Neural cell (in vitro differentiated cells): Measurements from ENCODE around the gene TSSC4. TPM values are rescaled to one million over a fixed set of nuclear protein-coding genes. Genes with fewer than 3 reads are reported as not detected.

ENCODE experiments used
- H2AFZ ChIP-seq: fragments of 200-600, 300-800 bp; sonication (generic), shearing (Covaris generic); 2 replicates; pipeline ENCODE4 v1.6.0; 2014; ENCODE audit warnings: low read depth, mild to moderate bottlenecking, antibody characterized with exemption, low read length, moderate library complexity
- H3F3A ChIP-seq: fragments of 200-600 bp; shearing (Covaris generic); 2 replicates; pipeline ENCODE4 v1.6.1; 2016; ENCODE audit warnings: mild to moderate bottlenecking, moderate library complexity, mixed read lengths, antibody characterized with exemption, low read length; ENCODE audit not compliant: insufficient read depth, poor library complexity, severe bottlenecking
- H3K27ac ChIP-seq: fragments of 200-600, 300-800 bp; sonication (generic), shearing (Covaris generic); 2 replicates; pipeline ENCODE4 v1.5.1; 2014; ENCODE audit warnings: mild to moderate bottlenecking, low read length, moderate library complexity
- H3K27me3 ChIP-seq: fragments of 300-800, 200-600 bp; sonication (generic), shearing (Covaris generic); 2 replicates; pipeline ENCODE4 v1.6.0; 2014; ENCODE audit warnings: mild to moderate bottlenecking, low read depth, low read length, moderate library complexity; ENCODE audit not compliant: insufficient read depth
- H3K36me3 ChIP-seq: fragments of 300-800, 200-600 bp; sonication (generic), shearing (Covaris generic); 2 replicates; pipeline ENCODE4 v1.5.1; 2014; ENCODE audit warnings: mild to moderate bottlenecking, antibody characterized with exemption, low read length, moderate library complexity; ENCODE audit not compliant: insufficient read depth
- H3K4me2 ChIP-seq: fragments of 300-800, 200-600 bp; sonication (generic), shearing (Covaris generic); 2 replicates; pipeline ENCODE4 v1.6.0; 2014; ENCODE audit warnings: mild to moderate bottlenecking, low read length
- H3K4me3 ChIP-seq: fragments of 300-800, 200-600 bp; sonication (generic), shearing (Covaris generic); 2 replicates; pipeline ENCODE4 v1.5.1; 2014; ENCODE audit warnings: mild to moderate bottlenecking, low read length, moderate library complexity
- H3K79me2 ChIP-seq: fragments of 200-600 bp; shearing (Covaris generic); replicated peaks from 2 replicates; pipeline ENCODE4 v1.6.0; 2014; ENCODE audit warnings: mild to moderate bottlenecking, low read length, moderate library complexity; ENCODE audit not compliant: insufficient read depth
- H3K9ac ChIP-seq: fragments of 300-800, 200-600 bp; sonication (generic), shearing (Covaris generic); 2 replicates; pipeline ENCODE4 v1.6.1; 2016; ENCODE audit warnings: mild to moderate bottlenecking, low read length, mixed read lengths
- H3K9me2 ChIP-seq: fragments of 200-600 bp; shearing (Covaris generic); 2 replicates; pipeline ENCODE4 v1.6.1; 2016; ENCODE audit warnings: mild to moderate bottlenecking, low read length, mixed read lengths; ENCODE audit not compliant: insufficient read depth
- H3K9me3 ChIP-seq: fragments of 200-600, 300-800 bp; sonication (generic), shearing (Covaris generic); 2 replicates; pipeline ENCODE4 v1.6.1; 2016; ENCODE audit warnings: mild to moderate bottlenecking, mixed run types, low read length, moderate library complexity, mixed read lengths
- H4K20me1 ChIP-seq: fragments of 200-600 bp; shearing (Covaris generic); 2 replicates; pipeline ENCODE4 v1.6.1; 2016; ENCODE audit warnings: mild to moderate bottlenecking, mixed run types; ENCODE audit not compliant: insufficient read depth
- EP300 ChIP-seq: fragments of 450-650 bp; conservative IDR thresholded peaks from 2 replicates; pipeline ENCODE4 v1.6.1; 2014; ENCODE audit warnings: antibody characterized with exemption, mild to moderate bottlenecking, moderate library complexity; ENCODE audit not compliant: poor library complexity, severe bottlenecking
- EZH2 ChIP-seq: fragments of 200-600, 300-800 bp; shearing (Covaris generic), sonication (generic); IDR thresholded peaks from 2 replicates; pipeline ENCODE4 v1.6.1; 2014; ENCODE audit warnings: antibody characterized with exemption, low read length, borderline replicate concordance, mild to moderate bottlenecking; ENCODE audit not compliant: insufficient read depth, poor library complexity, severe bottlenecking
- MXI1 ChIP-seq: fragments of 450-650 bp; conservative IDR thresholded peaks from 2 replicates; pipeline ENCODE4 v1.6.1; 2014; ENCODE audit warnings: antibody characterized with exemption, mild to moderate bottlenecking; ENCODE audit not compliant: poor library complexity, severe bottlenecking
- POLR2AphosphoS5 ChIP-seq: IDR thresholded peaks from 2 replicates; pipeline ENCODE4 v1.6.1; 2012
- RAD21 ChIP-seq: fragments of 450-650 bp; conservative IDR thresholded peaks from 2 replicates; pipeline ENCODE4 v1.6.1; 2014; ENCODE audit warnings: antibody characterized with exemption, mild to moderate bottlenecking, moderate library complexity
- SMC3 ChIP-seq: fragments of 450-650 bp; conservative IDR thresholded peaks from 2 replicates; pipeline ENCODE4 v1.6.1; 2014; ENCODE audit warnings: antibody characterized with exemption, mild to moderate bottlenecking, moderate library complexity; ENCODE audit not compliant: poor library complexity
- TAF1 ChIP-seq: IDR thresholded peaks from 2 replicates; pipeline ENCODE4 v1.6.1; 2012; ENCODE audit warnings: low read depth
- polyA plus RNA-seq: library from polyadenylated mRNA; depleted of rRNA; stranded (reverse); fragments of >200 nt; gene quantifications from 2 replicates; pipeline ENCODE4 v1.2.3, GENCODE V29; 2014
- TF ChIP-seq, protein P1 (sequence below): fragments of 450-650 bp; IDR thresholded peaks from 2 replicates; pipeline ENCODE4 v1.5.1; 2014; ENCODE audit warnings: antibody characterized with exemption, mild to moderate bottlenecking, moderate library complexity; ENCODE audit not compliant: poor library complexity, severe bottlenecking
- TF ChIP-seq, protein P2 (sequence below): IDR thresholded peaks from 2 replicates; pipeline ENCODE4 v1.6.1; 2012; ENCODE audit warnings: borderline replicate concordance

TSSC4 gene
- polyA plus RNA-seq, 1 donor from 2014 or later = 54.3 TPM

DNA sequence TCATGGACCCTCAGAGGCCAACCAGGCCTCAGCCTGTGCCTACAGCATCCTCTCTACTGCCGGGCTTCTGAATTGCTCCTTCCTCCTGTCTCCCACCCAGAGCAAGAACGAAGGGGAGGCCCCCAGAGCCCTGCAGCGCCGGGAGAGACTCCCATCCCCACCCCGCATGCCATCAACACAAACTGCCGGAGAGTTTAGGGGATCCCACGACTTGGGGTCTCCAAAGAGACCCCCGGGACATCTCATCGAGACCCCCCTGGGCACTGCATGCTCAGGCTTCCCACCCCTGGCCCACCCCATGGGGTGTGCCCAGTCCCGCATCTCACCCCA is 31.7 kb upstream of the TSSC4 start:
- TF ChIP-seq POLR2AphosphoS5 = no peak
- TF ChIP-seq MXI1 = no peak
- TF ChIP-seq, protein P1, sequence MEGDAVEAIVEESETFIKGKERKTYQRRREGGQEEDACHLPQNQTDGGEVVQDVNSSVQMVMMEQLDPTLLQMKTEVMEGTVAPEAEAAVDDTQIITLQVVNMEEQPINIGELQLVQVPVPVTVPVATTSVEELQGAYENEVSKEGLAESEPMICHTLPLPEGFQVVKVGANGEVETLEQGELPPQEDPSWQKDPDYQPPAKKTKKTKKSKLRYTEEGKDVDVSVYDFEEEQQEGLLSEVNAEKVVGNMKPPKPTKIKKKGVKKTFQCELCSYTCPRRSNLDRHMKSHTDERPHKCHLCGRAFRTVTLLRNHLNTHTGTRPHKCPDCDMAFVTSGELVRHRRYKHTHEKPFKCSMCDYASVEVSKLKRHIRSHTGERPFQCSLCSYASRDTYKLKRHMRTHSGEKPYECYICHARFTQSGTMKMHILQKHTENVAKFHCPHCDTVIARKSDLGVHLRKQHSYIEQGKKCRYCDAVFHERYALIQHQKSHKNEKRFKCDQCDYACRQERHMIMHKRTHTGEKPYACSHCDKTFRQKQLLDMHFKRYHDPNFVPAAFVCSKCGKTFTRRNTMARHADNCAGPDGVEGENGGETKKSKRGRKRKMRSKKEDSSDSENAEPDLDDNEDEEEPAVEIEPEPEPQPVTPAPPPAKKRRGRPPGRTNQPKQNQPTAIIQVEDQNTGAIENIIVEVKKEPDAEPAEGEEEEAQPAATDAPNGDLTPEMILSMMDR = no peak
- no peak for TF ChIP-seq EZH2
- TF ChIP-seq, protein P2, sequence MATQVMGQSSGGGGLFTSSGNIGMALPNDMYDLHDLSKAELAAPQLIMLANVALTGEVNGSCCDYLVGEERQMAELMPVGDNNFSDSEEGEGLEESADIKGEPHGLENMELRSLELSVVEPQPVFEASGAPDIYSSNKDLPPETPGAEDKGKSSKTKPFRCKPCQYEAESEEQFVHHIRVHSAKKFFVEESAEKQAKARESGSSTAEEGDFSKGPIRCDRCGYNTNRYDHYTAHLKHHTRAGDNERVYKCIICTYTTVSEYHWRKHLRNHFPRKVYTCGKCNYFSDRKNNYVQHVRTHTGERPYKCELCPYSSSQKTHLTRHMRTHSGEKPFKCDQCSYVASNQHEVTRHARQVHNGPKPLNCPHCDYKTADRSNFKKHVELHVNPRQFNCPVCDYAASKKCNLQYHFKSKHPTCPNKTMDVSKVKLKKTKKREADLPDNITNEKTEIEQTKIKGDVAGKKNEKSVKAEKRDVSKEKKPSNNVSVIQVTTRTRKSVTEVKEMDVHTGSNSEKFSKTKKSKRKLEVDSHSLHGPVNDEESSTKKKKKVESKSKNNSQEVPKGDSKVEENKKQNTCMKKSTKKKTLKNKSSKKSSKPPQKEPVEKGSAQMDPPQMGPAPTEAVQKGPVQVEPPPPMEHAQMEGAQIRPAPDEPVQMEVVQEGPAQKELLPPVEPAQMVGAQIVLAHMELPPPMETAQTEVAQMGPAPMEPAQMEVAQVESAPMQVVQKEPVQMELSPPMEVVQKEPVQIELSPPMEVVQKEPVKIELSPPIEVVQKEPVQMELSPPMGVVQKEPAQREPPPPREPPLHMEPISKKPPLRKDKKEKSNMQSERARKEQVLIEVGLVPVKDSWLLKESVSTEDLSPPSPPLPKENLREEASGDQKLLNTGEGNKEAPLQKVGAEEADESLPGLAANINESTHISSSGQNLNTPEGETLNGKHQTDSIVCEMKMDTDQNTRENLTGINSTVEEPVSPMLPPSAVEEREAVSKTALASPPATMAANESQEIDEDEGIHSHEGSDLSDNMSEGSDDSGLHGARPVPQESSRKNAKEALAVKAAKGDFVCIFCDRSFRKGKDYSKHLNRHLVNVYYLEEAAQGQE = no peak
- TF ChIP-seq RAD21 = no peak
- no peak for TF ChIP-seq EP300
- TF ChIP-seq SMC3 = no peak
- TF ChIP-seq TAF1 = no peak
- Histone ChIP-seq H3K9me3 (no peaks in the 10 kb centered on the region), H3K4me3 (no peak overlapping the region)

DNA sequence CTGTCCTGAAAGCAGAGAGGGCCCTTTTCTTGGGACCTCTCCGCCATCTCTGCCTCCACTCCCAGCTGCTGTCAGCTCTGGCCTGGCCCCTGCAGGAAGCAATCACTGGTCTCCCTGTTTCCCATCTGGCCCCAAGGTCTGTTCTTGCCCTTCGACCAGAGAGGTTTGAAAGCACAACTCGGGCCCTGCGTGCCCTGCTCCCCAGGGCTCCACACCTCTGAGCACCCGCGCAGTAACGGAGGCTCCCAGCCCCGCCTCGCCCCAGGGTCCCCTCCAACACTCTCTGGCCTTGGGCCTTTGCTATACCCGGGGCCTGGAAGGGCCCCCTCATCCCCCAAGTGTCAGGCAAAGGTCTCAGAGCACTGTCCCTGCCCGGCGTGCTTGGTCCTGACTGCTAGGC is 31.2 kb upstream of the TSSC4 start:
- H3K27me3 ChIP-seq = no peaks in the 10 kb centered on the region
- no peaks in the 10 kb centered on the region for H3K36me3 ChIP-seq
- no peak overlapping the region for H3K4me2 ChIP-seq
- H3K9ac ChIP-seq = no peak overlapping the region
- H4K20me1 ChIP-seq = no peaks in the 10 kb centered on the region
- H3K9me3 ChIP-seq = no peaks in the 10 kb centered on the region
- no peaks in the 10 kb centered on the region for H3K9me2 ChIP-seq
- H3K4me3 ChIP-seq = no peak overlapping the region
- H3F3A ChIP-seq = no peaks in the 10 kb centered on the region
- TF ChIP-seq EP300 = no peak
- TF ChIP-seq TAF1 = no peak
- TF ChIP-seq MXI1 = no peak
- no peak overlapping the region for H3K27ac ChIP-seq
- H3K79me2 ChIP-seq = no peaks in the 10 kb centered on the region
- H2AFZ ChIP-seq = no peak overlapping the region

More for the DNA sequence above, 31.7 kb upstream of the TSSC4 start:
- no peak overlapping the region for H2AFZ ChIP-seq
- no peaks in the 10 kb centered on the region for H3K36me3 ChIP-seq
- H3K27me3 ChIP-seq = no peaks in the 10 kb centered on the region
- no peaks in the 10 kb centered on the region for H4K20me1 ChIP-seq
- no peak overlapping the region for H3K27ac ChIP-seq
- no peaks in the 10 kb centered on the region for H3K9me2 ChIP-seq
- no peaks in the 10 kb centered on the region for H3K79me2 ChIP-seq
- H3F3A ChIP-seq = no peaks in the 10 kb centered on the region
- H3K4me2 ChIP-seq = no peak overlapping the region
- no peak overlapping the region for H3K9ac ChIP-seq

DNA sequence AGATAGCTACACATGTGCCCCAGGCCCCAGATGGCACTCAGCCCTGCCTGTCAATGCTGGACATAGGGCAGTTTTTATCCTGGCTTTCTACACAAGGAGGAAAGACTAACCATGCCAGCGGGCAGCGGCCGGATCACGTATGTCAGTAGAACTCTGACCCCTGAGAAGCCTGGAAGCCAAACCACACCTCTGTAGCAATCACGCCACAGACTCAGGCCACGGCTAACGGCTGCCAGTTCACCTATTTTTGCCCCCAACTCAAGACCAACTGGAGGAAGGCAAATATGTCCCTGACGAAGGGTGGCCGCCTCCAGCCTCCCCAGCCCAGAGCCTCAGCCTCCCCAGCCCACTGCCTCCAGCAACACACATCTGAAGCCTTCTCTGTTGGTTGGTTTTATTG is 30.7 kb upstream of the TSSC4 start:
- TF ChIP-seq TAF1 (no peak), EZH2 (no peak), RAD21 (no peak), MXI1 (no peak), POLR2AphosphoS5 (no peak), SMC3 (no peak), EP300 (no peak)
- TF ChIP-seq, protein P1 = no peak
- TF ChIP-seq, protein P2 = no peak
- H3K4me3 ChIP-seq = no peak overlapping the region
- no peaks in the 10 kb centered on the region for H3K36me3 ChIP-seq
- H3K27ac ChIP-seq = no peak overlapping the region
- H4K20me1 ChIP-seq = no peaks in the 10 kb centered on the region
- H3K27me3 ChIP-seq = no peaks in the 10 kb centered on the region
- no peaks in the 10 kb centered on the region for H3K79me2 ChIP-seq
- H3F3A ChIP-seq = no peaks in the 10 kb centered on the region
- no peak overlapping the region for H3K4me2 ChIP-seq
- H3K9ac ChIP-seq = no peak overlapping the region
- H3K9me2 ChIP-seq = no peaks in the 10 kb centered on the region
- H2AFZ ChIP-seq = no peak overlapping the region
- no peaks in the 10 kb centered on the region for H3K9me3 ChIP-seq
